IMR-90 (cell line): Measurements from ENCODE around the gene TENM3. TPM values are rescaled to one million over a fixed set of nuclear protein-coding genes. Genes with fewer than 3 reads are reported as not detected.

ENCODE experiments used
- ATAC-seq: fragments of 200-7000 bp; cut with Tn5 transposase; 2 replicates; pipeline ENCODE4 v1.9.1; 2020; ENCODE audit warnings: low read depth, mild to moderate bottlenecking, moderate library complexity
- BruUV-seq: library from RNA; stranded (reverse); fragments of 400-500 nt; replicated peaks from 2 replicates; lab custom pipeline; 2021; lab: Mats Ljungman, UMichigan
- CTCF ChIA-PET: fragments of 300-600 bp; formaldehyde crosslinking; extraction: SDS; loops from one replicate; lab custom pipeline; 2021; ENCODE audit warnings: antibody characterized with exemption; lab: Yijun Ruan, JAX
- POLR2A ChIA-PET: fragments of 300-600 bp; sonication (Branson Sonifier 250); formaldehyde crosslinking; loops from one replicate; lab custom pipeline; 2022; ENCODE audit warnings: antibody characterized with exemption; ENCODE audit not compliant: unreplicated experiment; lab: Charles Lee
- DNase-seq: peaks from one replicate; pipeline ENCODE4 v3.0.0; 2013
- H2AFZ ChIP-seq: replicated peaks from 2 replicates; pipeline ENCODE3; 2013; ENCODE audit warnings: low read length, mild to moderate bottlenecking; ENCODE audit not compliant: poor library complexity
- H2AK5ac ChIP-seq: 2 replicates; pipeline ENCODE4 v1.6.1; 2013; ENCODE audit warnings: low read depth, low read length, inconsistent platforms
- H2AK9ac ChIP-seq: replicated peaks from 2 replicates; pipeline ENCODE3; 2013; ENCODE audit warnings: mild to moderate bottlenecking, low read depth, low read length, moderate library complexity; ENCODE audit not compliant: poor library complexity
- H2BK120ac ChIP-seq: 2 replicates; pipeline ENCODE4 v1.6.1; 2013; ENCODE audit warnings: low read depth, low read length, inconsistent platforms
- H2BK15ac ChIP-seq: 3 replicates; pipeline ENCODE4 v1.6.1; 2013; ENCODE audit warnings: low read depth, low read length, inconsistent platforms
- H2BK20ac ChIP-seq: 2 replicates; pipeline ENCODE4 v1.6.1; 2013; ENCODE audit warnings: low read depth, mild to moderate bottlenecking, inconsistent platforms, low read length, moderate library complexity
- H2BK5ac ChIP-seq: 2 replicates; pipeline ENCODE4 v1.6.1; 2013; ENCODE audit warnings: mild to moderate bottlenecking, low read depth, low read length, inconsistent platforms; ENCODE audit not compliant: poor library complexity, severe bottlenecking
- H3K14ac ChIP-seq: replicated peaks from 2 replicates; pipeline ENCODE4 v1.6.1; 2013; ENCODE audit warnings: low read depth, low read length, inconsistent platforms
- H3K18ac ChIP-seq: 2 replicates; pipeline ENCODE4 v1.6.1; 2013; ENCODE audit warnings: low read depth, low read length, control low read depth
- H3K23ac ChIP-seq: 2 replicates; pipeline ENCODE4 v1.6.1; 2013; ENCODE audit warnings: low read depth, low read length, inconsistent platforms
- H3K27ac ChIP-seq: 2 replicates; pipeline ENCODE4 v1.5.1; 2013; ENCODE audit warnings: mild to moderate bottlenecking, control low read depth, low read length; ENCODE audit not compliant: insufficient read depth
- H3K27me3 ChIP-seq: 2 replicates; pipeline ENCODE4 v1.6.1; 2013; ENCODE audit warnings: low read length; ENCODE audit not compliant: control insufficient read depth, insufficient read depth
- H3K36me3 ChIP-seq: 2 replicates; pipeline ENCODE4 v1.6.1; 2013; ENCODE audit warnings: low read length, mixed read lengths; ENCODE audit not compliant: control insufficient read depth, insufficient read depth
- H3K4ac ChIP-seq: 2 replicates; pipeline ENCODE4 v1.6.1; 2013; ENCODE audit warnings: low read depth, low read length, inconsistent platforms
- H3K4me1 ChIP-seq: 2 replicates; pipeline ENCODE4 v1.6.1; 2013; ENCODE audit warnings: low read length, mixed read lengths; ENCODE audit not compliant: control insufficient read depth, insufficient read depth
- H3K4me2 ChIP-seq: 2 replicates; pipeline ENCODE4 v1.6.1; 2013; ENCODE audit warnings: low read depth, mild to moderate bottlenecking, control low read depth, low read length, moderate library complexity
- H3K4me3 ChIP-seq: 2 replicates; pipeline ENCODE4 v1.5.1; 2013; ENCODE audit warnings: low read depth, mild to moderate bottlenecking, control low read depth, low read length, moderate library complexity; ENCODE audit not compliant: insufficient read depth
- H3K56ac ChIP-seq: 2 replicates; pipeline ENCODE4 v1.6.1; 2013; ENCODE audit warnings: low read length, inconsistent platforms; ENCODE audit not compliant: insufficient read depth; ENCODE audit errors: extremely low read depth
- H3K79me1 ChIP-seq, 2 experiments: 2 replicates each; pipeline ENCODE4 v1.6.1; 2013; ENCODE audit warnings: low read length in 2 of 2, inconsistent platforms in 1 of 2, low read depth in 1 of 2
- H3K9ac ChIP-seq: 2 replicates; pipeline ENCODE4 v1.6.1; 2013; ENCODE audit warnings: low read depth, low read length, control low read depth
- H3K9me1 ChIP-seq: 2 replicates; pipeline ENCODE4 v1.6.1; 2013; ENCODE audit warnings: low read length, inconsistent platforms; ENCODE audit not compliant: insufficient read depth
- H3K9me3 ChIP-seq: 2 replicates; pipeline ENCODE4 v1.6.1; 2013; ENCODE audit warnings: low read length; ENCODE audit not compliant: control insufficient read depth, insufficient read depth
- H4K20me1 ChIP-seq: 2 replicates; pipeline ENCODE4 v1.6.1; 2013; ENCODE audit warnings: low read length, inconsistent platforms; ENCODE audit not compliant: insufficient read depth
- H4K5ac ChIP-seq: 2 replicates; pipeline ENCODE4 v1.6.1; 2013; ENCODE audit warnings: mild to moderate bottlenecking, low read depth, low read length, control low read depth
- H4K8ac ChIP-seq, 2 experiments: 2 replicates each; pipeline ENCODE4 v1.6.1; 2013; ENCODE audit warnings: low read depth in 2 of 2, low read length in 2 of 2, control low read depth in 1 of 2, inconsistent platforms in 1 of 2
- H4K91ac ChIP-seq: 2 replicates; pipeline ENCODE4 v1.6.1; 2013; ENCODE audit warnings: low read depth, low read length, inconsistent platforms; ENCODE audit not compliant: insufficient read depth
- BHLHE40 ChIP-seq: fragments of 150-350 bp; IDR thresholded peaks from 2 replicates; pipeline ENCODE4 v1.6.1; 2016; ENCODE audit warnings: mild to moderate bottlenecking, low read depth, low read length
- CEBPB ChIP-seq: IDR thresholded peaks from 2 replicates; pipeline ENCODE4 v1.6.1; 2012; ENCODE audit warnings: low read depth, low read length, improper control_type of control experiment
- CHD1 ChIP-seq: IDR thresholded peaks from 2 replicates; pipeline ENCODE4 v1.6.1; 2012; ENCODE audit warnings: low read depth, low read length, improper control_type of control experiment
- FOS ChIP-seq: fragments of 150-350 bp; IDR thresholded peaks from 2 replicates; pipeline ENCODE4 v1.6.1; 2016; ENCODE audit warnings: low read depth, low read length
- MAFK ChIP-seq: IDR thresholded peaks from 2 replicates; pipeline ENCODE4 v1.6.1; 2012; ENCODE audit warnings: low read depth, low read length, improper control_type of control experiment
- MAZ ChIP-seq: IDR thresholded peaks from 2 replicates; pipeline ENCODE4 v1.6.1; 2012; ENCODE audit warnings: low read depth, mild to moderate bottlenecking, low read length, improper control_type of control experiment, moderate library complexity, borderline replicate concordance
- MXI1 ChIP-seq: IDR thresholded peaks from 2 replicates; pipeline ENCODE4 v1.6.1; 2012; ENCODE audit warnings: low read depth, mild to moderate bottlenecking, low read length, moderate library complexity, borderline replicate concordance
- NFE2L2 ChIP-seq: fragments of 150-350 bp; IDR thresholded peaks from 2 replicates; pipeline ENCODE4 v1.6.1; 2016; ENCODE audit warnings: low read depth, mild to moderate bottlenecking, low read length
- POLR2A ChIP-seq: IDR thresholded peaks from 2 replicates; pipeline ENCODE4 v1.6.1; 2012; ENCODE audit warnings: mild to moderate bottlenecking, low read depth, low read length
- RAD21 ChIP-seq: IDR thresholded peaks from 2 replicates; pipeline ENCODE4 v1.6.1; 2012; ENCODE audit warnings: low read length, improper control_type of control experiment
- RCOR1 ChIP-seq: IDR thresholded peaks from 2 replicates; pipeline ENCODE4 v1.6.1; 2012; ENCODE audit warnings: mild to moderate bottlenecking, low read length, improper control_type of control experiment; ENCODE audit not compliant: insufficient replicate concordance
- RFX5 ChIP-seq: IDR thresholded peaks from 2 replicates; pipeline ENCODE4 v1.8.0; 2012; ENCODE audit warnings: low read depth, mild to moderate bottlenecking, low read length, moderate library complexity
- SMC3 ChIP-seq: fragments of 150-350 bp; IDR thresholded peaks from 2 replicates; pipeline ENCODE4 v1.6.1; 2016; ENCODE audit warnings: low read depth, mild to moderate bottlenecking, antibody characterized with exemption, low read length, moderate library complexity
- WGBS, 2 experiments: methylation state at CpG; one replicate each; pipeline versions ENCODE4 v1.1.5 to v1.1.7; 2013; ENCODE audit warnings: missing lambda C conversion rate in 2 of 2; ENCODE audit not compliant: insufficient read length in 1 of 2; ENCODE audit errors: extremely low coverage in 2 of 2; 5-methylcytosine and 5-hydroxymethylcytosine counted together
- dilution Hi-C: fragments of 300-500 bp; cut with HindIII; formaldehyde crosslinking; loops from one replicate; pipeline ENCODE4 v1.14.3; 2018; ENCODE audit warnings: low sequenced_read_pairs; ENCODE audit not compliant: unreplicated experiment
- in situ Hi-C: fragments of 300-500 bp; cut with MboI; formaldehyde crosslinking; loops from 3 replicates; pipeline ENCODE4 v1.14.3; 2019; ENCODE audit warnings: low sequenced_read_pairs, inconsistent platforms, mixed read lengths
- intact Hi-C: fragments of 100-400 bp; cut with micrococcal nuclease; formaldehyde crosslinking; loops from 2 replicates; pipeline ENCODE4 v1.10.0; 2022
- polyA plus RNA-seq, 3 experiments: library from polyadenylated mRNA; depleted of rRNA; stranded (reverse); fragments of >200 nt; gene quantifications; 2 replicates each; pipeline ENCODE4 v1.2.3, GENCODE V29; 2012; ENCODE audit warnings: low replicate concordance in 1 of 3
- total RNA-seq: library from RNA; depleted of rRNA; stranded (reverse); fragments of >200 nt; gene quantifications from 2 replicates; pipeline ENCODE4 v1.2.3, GENCODE V29; 2012
- TF ChIP-seq, protein P1 (sequence below): fragments of 150-350 bp; IDR thresholded peaks from 2 replicates; pipeline ENCODE4 v1.6.1; 2017; ENCODE audit warnings: mild to moderate bottlenecking, antibody characterized with exemption, low read length, low read depth
- TF ChIP-seq, protein P2 (sequence below): conservative IDR thresholded peaks from 2 replicates; pipeline ENCODE4 v1.5.1; 2012; ENCODE audit warnings: mild to moderate bottlenecking, low read depth, low read length, improper control_type of control experiment
- TF ChIP-seq, protein P3 (sequence below): fragments of 150-350 bp; IDR thresholded peaks from 2 replicates; pipeline ENCODE4 v1.6.1; 2016; ENCODE audit warnings: low read depth, mild to moderate bottlenecking, low read length, moderate library complexity, borderline replicate concordance

TENM3 gene
- total and polyA plus RNA-seq, 2 of the 4 experiments (the other 2 are of a cell fraction): 29.9 to 173 TPM

DNA sequence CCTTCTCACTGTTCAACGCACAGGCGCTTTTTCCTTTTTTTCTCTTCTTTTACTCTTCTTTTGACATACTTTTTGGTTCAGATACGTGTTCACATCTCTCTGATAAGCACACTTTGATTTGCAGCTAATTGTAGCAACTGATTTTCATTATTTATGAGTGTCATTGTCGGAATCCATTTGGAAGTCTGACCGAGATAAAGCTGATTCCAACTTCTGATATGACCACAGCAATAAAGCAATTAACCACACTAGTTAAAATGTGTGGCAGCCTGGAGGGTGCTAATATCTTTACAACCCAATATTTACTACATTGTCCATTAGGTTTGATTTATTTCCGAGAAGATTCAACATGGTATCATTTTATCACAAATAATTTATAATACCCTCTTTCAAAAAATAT lies 101.8 kb downstream of the TENM3 start:
- Histone ChIP-seq H2AK9ac (no peak overlapping the region), H3K9ac (no peak overlapping the region), H3K36me3 (no peaks in the 10 kb centered on the region), H3K9me1 (no peaks in the 10 kb centered on the region), H3K14ac (no peak overlapping the region), H2BK120ac (no peak overlapping the region), H2BK20ac (no peak overlapping the region), H3K56ac (no peak overlapping the region), H2BK15ac (no peak overlapping the region), H3K4ac (no peak overlapping the region), H4K91ac (no peak overlapping the region), H3K27me3 (no peaks in the 10 kb centered on the region), H2AFZ (no peak overlapping the region), H4K5ac (no peak overlapping the region), H3K27ac (no peak overlapping the region), H3K79me1 (no peaks in the 10 kb centered on the region), H2BK5ac (no peak overlapping the region), H3K9me3 (no peaks in the 10 kb centered on the region), H3K18ac (no peak overlapping the region), H4K8ac (no peak overlapping the region), H3K4me3 (no peak overlapping the region), H4K20me1 (no peaks in the 10 kb centered on the region), H2AK5ac (no peak overlapping the region), H3K4me2 (no peak overlapping the region), H3K4me1 (no peaks in the 10 kb centered on the region), H3K23ac (no peak overlapping the region)
- DNase-seq (no peak), ATAC-seq (no peak)
- dilution Hi-C loops: no loop called here
- intact Hi-C loops: loop anchor here (5.0 kb wide), 1 partner anchor 577 kb away; no protein-coding TSS in a partner anchor
- no CpG with 5 or more reads among the region's 6 CpGs for WGBS, 2 experiments
- no TSS peak for BruUV-seq
- TF ChIP-seq, protein P1, sequence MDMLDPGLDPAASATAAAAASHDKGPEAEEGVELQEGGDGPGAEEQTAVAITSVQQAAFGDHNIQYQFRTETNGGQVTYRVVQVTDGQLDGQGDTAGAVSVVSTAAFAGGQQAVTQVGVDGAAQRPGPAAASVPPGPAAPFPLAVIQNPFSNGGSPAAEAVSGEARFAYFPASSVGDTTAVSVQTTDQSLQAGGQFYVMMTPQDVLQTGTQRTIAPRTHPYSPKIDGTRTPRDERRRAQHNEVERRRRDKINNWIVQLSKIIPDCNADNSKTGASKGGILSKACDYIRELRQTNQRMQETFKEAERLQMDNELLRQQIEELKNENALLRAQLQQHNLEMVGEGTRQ: no peak
- TF ChIP-seq RCOR1: no peak
- no peak for TF ChIP-seq MAFK
- TF ChIP-seq RFX5: no peak
- no peak for TF ChIP-seq MXI1
- no peak for TF ChIP-seq MAZ
- no peak for TF ChIP-seq FOS
- TF ChIP-seq SMC3: no peak
- TF ChIP-seq CEBPB: no peak
- TF ChIP-seq, protein P2, sequence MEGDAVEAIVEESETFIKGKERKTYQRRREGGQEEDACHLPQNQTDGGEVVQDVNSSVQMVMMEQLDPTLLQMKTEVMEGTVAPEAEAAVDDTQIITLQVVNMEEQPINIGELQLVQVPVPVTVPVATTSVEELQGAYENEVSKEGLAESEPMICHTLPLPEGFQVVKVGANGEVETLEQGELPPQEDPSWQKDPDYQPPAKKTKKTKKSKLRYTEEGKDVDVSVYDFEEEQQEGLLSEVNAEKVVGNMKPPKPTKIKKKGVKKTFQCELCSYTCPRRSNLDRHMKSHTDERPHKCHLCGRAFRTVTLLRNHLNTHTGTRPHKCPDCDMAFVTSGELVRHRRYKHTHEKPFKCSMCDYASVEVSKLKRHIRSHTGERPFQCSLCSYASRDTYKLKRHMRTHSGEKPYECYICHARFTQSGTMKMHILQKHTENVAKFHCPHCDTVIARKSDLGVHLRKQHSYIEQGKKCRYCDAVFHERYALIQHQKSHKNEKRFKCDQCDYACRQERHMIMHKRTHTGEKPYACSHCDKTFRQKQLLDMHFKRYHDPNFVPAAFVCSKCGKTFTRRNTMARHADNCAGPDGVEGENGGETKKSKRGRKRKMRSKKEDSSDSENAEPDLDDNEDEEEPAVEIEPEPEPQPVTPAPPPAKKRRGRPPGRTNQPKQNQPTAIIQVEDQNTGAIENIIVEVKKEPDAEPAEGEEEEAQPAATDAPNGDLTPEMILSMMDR: no peak
- no peak for TF ChIP-seq RAD21
- TF ChIP-seq BHLHE40: no peak
- no peak for TF ChIP-seq POLR2A
- TF ChIP-seq, protein P3, sequence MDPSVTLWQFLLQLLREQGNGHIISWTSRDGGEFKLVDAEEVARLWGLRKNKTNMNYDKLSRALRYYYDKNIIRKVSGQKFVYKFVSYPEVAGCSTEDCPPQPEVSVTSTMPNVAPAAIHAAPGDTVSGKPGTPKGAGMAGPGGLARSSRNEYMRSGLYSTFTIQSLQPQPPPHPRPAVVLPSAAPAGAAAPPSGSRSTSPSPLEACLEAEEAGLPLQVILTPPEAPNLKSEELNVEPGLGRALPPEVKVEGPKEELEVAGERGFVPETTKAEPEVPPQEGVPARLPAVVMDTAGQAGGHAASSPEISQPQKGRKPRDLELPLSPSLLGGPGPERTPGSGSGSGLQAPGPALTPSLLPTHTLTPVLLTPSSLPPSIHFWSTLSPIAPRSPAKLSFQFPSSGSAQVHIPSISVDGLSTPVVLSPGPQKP: no peak
- TF ChIP-seq CHD1: no peak
- no peak for TF ChIP-seq NFE2L2
- CTCF ChIA-PET: no interaction called here
- in situ Hi-C loops: no loop called here
- POLR2A ChIA-PET: no interaction called here
